ENCODE results near the gene AKT3. TPM values are rescaled to one million over a fixed set of nuclear protein-coding genes. Genes with fewer than 3 reads are reported as not detected.
A peak's percentile ranks its signal among the peaks of the same experiment; 100 is the strongest.

AKT3 gene
- total RNA-seq, 6 donors from 2014 or later: 23.0 to 51.2 (median 46.8) TPM

GRCh38 chr1:243471026-243471685 lies 378.9 kb downstream of the AKT3 start:
- no peak overlapping the region for H3K27ac ChIP-seq
- no peak overlapping the region for H3K4me3 ChIP-seq
- H3K36me3 ChIP-seq: peaks cover 0 to 3% (median 1%) of the 10 kb centered on the region in 4 donors
- no peaks in the 10 kb centered on the region for H3K27me3 ChIP-seq
- TF ChIP-seq POLR2AphosphoS5 (IDR thresholded peaks at IDR 0.05): no peak
- TF ChIP-seq CTCF (IDR thresholded peaks at IDR 0.05): no peak
- TF ChIP-seq EP300 (IDR thresholded peaks at IDR 0.05): no peak
- TF ChIP-seq POLR2A (IDR thresholded peaks at IDR 0.05): no peak
- DNase-seq (peak in 1 of 2 donors; percentile 46), ATAC-seq (ENCODE audit: low FRiP score in 2 of 2) (peak in 1 of 2 donors; percentile 59)
- WGBS, 2 donors: 80 to 89% methylated on average over 17 of the region's 17 CpGs
- H3K9me3 ChIP-seq: no peaks in the 10 kb centered on the region
- peaks cover 9 to 27% (median 15%) of the 10 kb centered on the region in 4 donors for H3K4me1 ChIP-seq

GRCh38 chr1:243470502-243470901 lies 379.5 kb downstream of the AKT3 start:
- peaks cover 0 to 3% (median 0%) of the 10 kb centered on the region in 4 donors for H3K36me3 ChIP-seq
- H3K4me3 ChIP-seq: no peak overlapping the region
- no peak overlapping the region for H3K27ac ChIP-seq
- ATAC-seq (ENCODE audit: low FRiP score in 2 of 2) (no peak), DNase-seq (no peak)
- TF ChIP-seq POLR2AphosphoS5 (IDR thresholded peaks at IDR 0.05): no peak
- no peak for TF ChIP-seq POLR2A (IDR thresholded peaks at IDR 0.05)
- TF ChIP-seq CTCF (IDR thresholded peaks at IDR 0.05): no peak
- no peak for TF ChIP-seq EP300 (IDR thresholded peaks at IDR 0.05)
- no peaks in the 10 kb centered on the region for H3K27me3 ChIP-seq
- 93 to 95% methylated on average over 7 of the region's 7 CpGs for WGBS, 2 donors
- no peaks in the 10 kb centered on the region for H3K9me3 ChIP-seq
- peaks cover 9 to 27% (median 15%) of the 10 kb centered on the region in 4 donors for H3K4me1 ChIP-seq

- WGBS, 2 donors: 96 to 97% methylated on average over 3 of the region's 3 CpGs
- H3K9me3 ChIP-seq: no peaks in the 10 kb centered on the region
- no peak for DNase-seq
- TF ChIP-seq EP300 (IDR thresholded peaks at IDR 0.05): no peak
- H3K36me3 ChIP-seq: peaks cover 0 to 1% (median 0%) of the 10 kb centered on the region in 4 donors
- H3K27ac ChIP-seq: no peak overlapping the region
- H3K4me3 ChIP-seq: no peak overlapping the region
- no peak for ATAC-seq (ENCODE audit: low FRiP score in 2 of 2)
- H3K4me1 ChIP-seq: peaks cover 9 to 26% (median 15%) of the 10 kb centered on the region in 4 donors
- H3K27me3 ChIP-seq: no peaks in the 10 kb centered on the region
Observed at GRCh38 chr1:243469497-243469896, 380.5 kb downstream of the AKT3 start.

- 77 to 78% methylated on average over 5 of the region's 5 CpGs for WGBS, 2 donors
- TF ChIP-seq POLR2AphosphoS5 (IDR thresholded peaks at IDR 0.05): no peak
- no peak for TF ChIP-seq POLR2A (IDR thresholded peaks at IDR 0.05)
- no peak for TF ChIP-seq EP300 (IDR thresholded peaks at IDR 0.05)
- TF ChIP-seq CTCF (IDR thresholded peaks at IDR 0.05): no peak
- Histone ChIP-seq H3K36me3 (peaks cover 0 to 4% (median 0%) of the 10 kb centered on the region in 4 donors), H3K27ac (no peak overlapping the region), H3K4me3 (no peak overlapping the region), H3K4me1 (no peaks in the 10 kb centered on the region), H3K9me3 (no peaks in the 10 kb centered on the region), H3K27me3 (no peaks in the 10 kb centered on the region)
- ATAC-seq (ENCODE audit: low FRiP score in 2 of 2) (no peak), DNase-seq (no peak)
Observed at GRCh38 chr1:243465738-243466137, 384.3 kb downstream of the AKT3 start.

- no peaks in the 10 kb centered on the region for H3K4me1 ChIP-seq
- TF ChIP-seq CTCF (IDR thresholded peaks at IDR 0.05) (no peak), POLR2A (IDR thresholded peaks at IDR 0.05) (no peak)
- H3K9me3 ChIP-seq: no peaks in the 10 kb centered on the region
- no peak overlapping the region for H3K4me3 ChIP-seq
- H3K27me3 ChIP-seq: no peaks in the 10 kb centered on the region
- H3K27ac ChIP-seq: no peak overlapping the region
- 91 to 99% methylated on average over 5 of the region's 5 CpGs for WGBS, 2 donors
- H3K36me3 ChIP-seq: peaks cover 0 to 4% (median 0%) of the 10 kb centered on the region in 4 donors
- DNase-seq (no peak), ATAC-seq (ENCODE audit: low FRiP score in 2 of 2) (no peak)
Observed at GRCh38 chr1:243465081-243465480, 385.0 kb downstream of the AKT3 start.

Data from upper lobe of left lung (tissue), 6 donors.